Sigmoid colon (tissue), 7 donors: ENCODE measurements around the gene MAVS. TPM values are rescaled to one million over a fixed set of nuclear protein-coding genes. Genes with fewer than 3 reads are reported as not detected.

ENCODE experiments used
- DNase-seq: peaks from one replicate; pipeline ENCODE4 v3.0.0-alpha.2; 2019
- H3K27ac ChIP-seq, 4 donors: fragments of 200-600 bp; sonication (generic); one replicate each; pipeline ENCODE4 v1.5.1; 2016 to 2019; ENCODE audit warnings: mild to moderate bottlenecking in 1 of 4
- H3K27me3 ChIP-seq, 3 donors: fragments of 200-600 bp; sonication (generic); one replicate each; pipeline ENCODE4 v1.5.1; 2019; ENCODE audit warnings: mild to moderate bottlenecking in 1 of 3
- H3K36me3 ChIP-seq, 4 donors: fragments of 200-600 bp; sonication (generic); one replicate each; pipeline ENCODE4 v1.5.1; 2016 to 2019
- H3K4me1 ChIP-seq, 4 donors: fragments of 200-600 bp; sonication (generic); one replicate each; pipeline ENCODE4 v1.5.1; 2017 to 2019
- H3K4me3 ChIP-seq, 4 donors: fragments of 200-600 bp; sonication (generic); one replicate each; pipeline ENCODE4 v1.5.1; 2017 to 2019; ENCODE audit warnings: mild to moderate bottlenecking in 2 of 4, moderate library complexity in 1 of 4
- H3K9me3 ChIP-seq, 4 donors: fragments of 200-600 bp in 3 of 4; sonication (generic) in 3 of 4; one replicate each; pipeline versions ENCODE4 v1.5.1 to v1.6.1; 2013 to 2019
- CTCF ChIP-seq, 4 experiments: fragments of 450-650 bp in 3 of 4; fragments of 200-600 bp in 1 of 4; IDR thresholded peaks; one replicate each; pipeline ENCODE4 v1.5.1; 2016 to 2019; ENCODE audit warnings: antibody characterized with exemption in 4 of 4, mild to moderate bottlenecking in 3 of 4, moderate library complexity in 2 of 4
- EP300 ChIP-seq, 4 donors: sonication (generic); formaldehyde crosslinking; IDR thresholded peaks; one replicate each; pipeline ENCODE4 v1.6.1; 2017; ENCODE audit warnings: antibody characterized with exemption in 4 of 4
- POLR2A ChIP-seq, 2 donors: fragments of 450-650 bp; IDR thresholded peaks; one replicate each; pipeline ENCODE4 v1.6.1; 2016; ENCODE audit warnings: antibody characterized with exemption in 2 of 2, mild to moderate bottlenecking in 2 of 2, moderate library complexity in 2 of 2
- POLR2AphosphoS5 ChIP-seq, 4 donors: sonication (generic); formaldehyde crosslinking; IDR thresholded peaks; one replicate each; pipeline ENCODE4 v1.6.1; 2017; ENCODE audit warnings: antibody characterized with exemption in 4 of 4
- WGBS, 2 donors: extraction: QIAGEN DNeasy Blood & Tissue Kit; methylation state at CpG; one replicate each; pipeline ENCODE4 v1.1.7; 2013; 5-methylcytosine and 5-hydroxymethylcytosine counted together
- intact Hi-C: fragments of 100-400 bp; cut with DNase I; formaldehyde crosslinking; loops from one replicate; pipeline ENCODE4 v1.15.1; 2023
- polyA plus RNA-seq, 3 donors: library from polyadenylated mRNA; stranded (reverse); fragments of 200-250 nt; gene quantifications; one replicate each; pipeline ENCODE4 v1.2.3, GENCODE V29; 2013
- total RNA-seq, 4 donors: library from RNA; depleted of rRNA; stranded (reverse); fragments of >200 nt; gene quantifications; one replicate each; pipeline ENCODE4 v1.1.0, GENCODE V29; 2016
- donor health status: healthy with polysubstance abuse.
- donor health status: Bipolar disorder and iron deficiency.
- donor health status: healthy.

The MAVS gene
- total and polyA plus RNA-seq, 7 donors: 9.6 to 55.2 (median 18.0) TPM

GRCh38 chr20:3803289-3803688, 43.3 kb upstream of the MAVS start:
- peaks cover 0 to 59% (median 52%) of the 10 kb centered on the region in 4 donors for H3K4me1 ChIP-seq
- no peak overlapping the region for H3K4me3 ChIP-seq
- H3K27me3 ChIP-seq: no peaks in the 10 kb centered on the region
- 94 to 96% methylated on average over 14 of the region's 14 CpGs for WGBS, 2 donors
- DNase-seq: no peak
- TF ChIP-seq CTCF (IDR thresholded peaks at IDR 0.05) (no peak), EP300 (IDR thresholded peaks at IDR 0.05) (no peak), POLR2A (IDR thresholded peaks at IDR 0.05) (no peak), POLR2AphosphoS5 (IDR thresholded peaks at IDR 0.05) (no peak)
- no peaks in the 10 kb centered on the region for H3K9me3 ChIP-seq
- peaks cover 11 to 70% (median 47%) of the 10 kb centered on the region in 4 donors for H3K36me3 ChIP-seq
- H3K27ac ChIP-seq: no peak overlapping the region
- intact Hi-C loops: no loop called here

- WGBS, 2 donors: 88 to 97% methylated on average over 6 of the region's 6 CpGs
- no peak for DNase-seq
- peak overlapping the region; percentile 95 to 99 (median 96) for H3K27ac ChIP-seq
Measured at GRCh38 chr20:3803854-3804253, 42.8 kb upstream of the MAVS start.

GRCh38 chr20:3804254-3804751, 42.3 kb upstream of the MAVS start:
- no peak for DNase-seq
- TF ChIP-seq POLR2A (IDR thresholded peaks at IDR 0.05) (no peak), POLR2AphosphoS5 (IDR thresholded peaks at IDR 0.05) (no peak), EP300 (IDR thresholded peaks at IDR 0.05) (no peak), CTCF (IDR thresholded peaks at IDR 0.05) (no peak)
- peaks cover 11 to 61% (median 43%) of the 10 kb centered on the region in 4 donors for H3K36me3 ChIP-seq
- no peaks in the 10 kb centered on the region for H3K27me3 ChIP-seq
- H3K4me3 ChIP-seq: no peak overlapping the region
- intact Hi-C loops: no loop called here
- H3K9me3 ChIP-seq: no peaks in the 10 kb centered on the region
- H3K27ac ChIP-seq: peak overlapping the region; percentile 95 to 99 (median 96)
- peaks cover 0 to 55% (median 50%) of the 10 kb centered on the region in 4 donors for H3K4me1 ChIP-seq
- WGBS, 2 donors: 86 to 87% methylated on average over 11 of the region's 11 CpGs

More at GRCh38 chr20:3803854-3804253, 42.8 kb upstream of the MAVS start:
- intact Hi-C loops: no loop called here
- peaks cover 0 to 58% (median 52%) of the 10 kb centered on the region in 4 donors for H3K4me1 ChIP-seq
- H3K36me3 ChIP-seq: peaks cover 11 to 64% (median 44%) of the 10 kb centered on the region in 4 donors
- no peaks in the 10 kb centered on the region for H3K27me3 ChIP-seq
- no peak for TF ChIP-seq EP300 (IDR thresholded peaks at IDR 0.05)
- TF ChIP-seq POLR2A (IDR thresholded peaks at IDR 0.05): no peak
- TF ChIP-seq POLR2AphosphoS5 (IDR thresholded peaks at IDR 0.05): no peak
- no peak for TF ChIP-seq CTCF (IDR thresholded peaks at IDR 0.05)
- no peak overlapping the region for H3K4me3 ChIP-seq
- no peaks in the 10 kb centered on the region for H3K9me3 ChIP-seq

GRCh38 chr20:3804781-3805180, 41.9 kb upstream of the MAVS start:
- Histone ChIP-seq H3K36me3 (peaks cover 11 to 58% (median 43%) of the 10 kb centered on the region in 4 donors), H3K9me3 (no peaks in the 10 kb centered on the region), H3K4me1 (peaks cover 0 to 54% (median 48%) of the 10 kb centered on the region in 4 donors), H3K4me3 (no peak overlapping the region), H3K27ac (peak overlapping the region; percentile 95 to 99 (median 96)), H3K27me3 (no peaks in the 10 kb centered on the region)
- no peak for DNase-seq
- intact Hi-C loops: loop anchor here (1.0 kb wide), 1 partner anchor 8 kb away; the partner anchor contains the start of gene CDC25B
- 95% methylated on average over 11 of the region's 11 CpGs for WGBS, 2 donors
- TF ChIP-seq EP300 (IDR thresholded peaks at IDR 0.05) (no peak), POLR2AphosphoS5 (IDR thresholded peaks at IDR 0.05) (no peak), CTCF (IDR thresholded peaks at IDR 0.05) (no peak), POLR2A (IDR thresholded peaks at IDR 0.05) (no peak)
